RWPE2 (cell line): Measurements from ENCODE around the gene PLEKHG4B.
A peak's percentile ranks its signal among the peaks of the same experiment; 100 is the strongest.

Experiments used
- ATAC-seq: fragments of 200-7000 bp; cut with Tn5 transposase; 3 replicates; pipeline ENCODE4 v1.9.1; 2021; ENCODE audit warnings: low read depth
- DNase-seq: peaks from one replicate; pipeline ENCODE4 v3.0.0-alpha.2; 2020; ENCODE audit warnings: low spot score
- H3K27ac ChIP-seq: fragments of 450-650 bp; 2 replicates; pipeline ENCODE4 v1.5.1; 2017; ENCODE audit warnings: mild to moderate bottlenecking; ENCODE audit not compliant: poor library complexity, severe bottlenecking
- H3K27me3 ChIP-seq: fragments of 250-450 bp; sonication (Bioruptor Pico); 2 replicates; pipeline ENCODE4 v1.5.1; 2021; ENCODE audit warnings: mild to moderate bottlenecking, moderate library complexity; ENCODE audit not compliant: insufficient read depth, poor library complexity, severe bottlenecking
- H3K36me3 ChIP-seq: fragments of 250-450 bp; sonication (Bioruptor Pico); 2 replicates; pipeline ENCODE4 v1.5.1; 2020; ENCODE audit warnings: low read depth, mild to moderate bottlenecking, moderate library complexity
- H3K4me1 ChIP-seq: fragments of 250-450 bp; sonication (Bioruptor Pico); 2 replicates; pipeline ENCODE4 v1.5.1; 2021; ENCODE audit warnings: mild to moderate bottlenecking, moderate library complexity; ENCODE audit not compliant: insufficient read depth, poor library complexity, severe bottlenecking
- H3K4me3 ChIP-seq: fragments of 250-450 bp; sonication (Bioruptor Pico); 2 replicates; pipeline ENCODE4 v1.5.1; 2021; ENCODE audit warnings: mild to moderate bottlenecking, moderate library complexity; ENCODE audit not compliant: severe bottlenecking
- H3K9me3 ChIP-seq: fragments of 250-450 bp; sonication (Bioruptor Pico); 2 replicates; pipeline ENCODE4 v1.5.1; 2021; ENCODE audit warnings: mild to moderate bottlenecking, moderate library complexity; ENCODE audit not compliant: severe bottlenecking
- CTCF ChIP-seq: fragments of 450-650 bp; IDR thresholded peaks from one replicate; pipeline ENCODE4 v1.5.1; 2017; ENCODE audit warnings: mild to moderate bottlenecking, moderate library complexity; ENCODE audit not compliant: poor library complexity, severe bottlenecking

PLEKHG4B gene

GRCh38 chr5:173392-174290, 81.7 kb downstream of the PLEKHG4B start:
- DNase-seq (peak; percentile 54), ATAC-seq (0 out of 3 replicates have a peak, but pooled peaks have one; percentile 6)
- no peak for TF ChIP-seq CTCF
- H3K27ac ChIP-seq, result no peak overlapping the region
- no peaks in the 10 kb centered on the region for H3K9me3 ChIP-seq
- H3K27me3 ChIP-seq, result peaks cover 14% of the 10 kb centered on the region
- H3K4me1 ChIP-seq, result no peaks in the 10 kb centered on the region
- no peaks in the 10 kb centered on the region for H3K36me3 ChIP-seq
- H3K4me3 ChIP-seq, result no peak overlapping the region

- no peak for TF ChIP-seq CTCF
- DNase-seq (no peak), ATAC-seq (no peak)
- Histone ChIP-seq H3K4me3 (no peak overlapping the region), H3K27me3 (peaks cover 14% of the 10 kb centered on the region), H3K4me1 (no peaks in the 10 kb centered on the region), H3K27ac (no peak overlapping the region), H3K9me3 (no peaks in the 10 kb centered on the region), H3K36me3 (no peaks in the 10 kb centered on the region)
Measured at GRCh38 chr5:174291-174600, 82.3 kb downstream of the PLEKHG4B start.

- Histone ChIP-seq H3K36me3 (no peaks in the 10 kb centered on the region), H3K4me1 (no peaks in the 10 kb centered on the region), H3K4me3 (no peak overlapping the region), H3K27me3 (peaks cover 14% of the 10 kb centered on the region), H3K27ac (no peak overlapping the region), H3K9me3 (no peaks in the 10 kb centered on the region)
- DNase-seq (peak; percentile 57), ATAC-seq (no peak)
- no peak for TF ChIP-seq CTCF
Measured at GRCh38 chr5:174876-175465, 83.0 kb downstream of the PLEKHG4B start.

- Histone ChIP-seq H3K4me1 (no peaks in the 10 kb centered on the region), H3K27me3 (peaks cover 14% of the 10 kb centered on the region), H3K4me3 (no peak overlapping the region), H3K27ac (no peak overlapping the region), H3K9me3 (no peaks in the 10 kb centered on the region), H3K36me3 (no peaks in the 10 kb centered on the region)
- ATAC-seq (no peak), DNase-seq (peak; percentile 34)
- TF ChIP-seq CTCF, result no peak
Measured at GRCh38 chr5:176296-176823, 84.4 kb downstream of the PLEKHG4B start.
